H9 (cell line): Measurements from ENCODE around the gene MSH3. TPM values are rescaled to one million over a fixed set of nuclear protein-coding genes. Genes with fewer than 3 reads are reported as not detected.

Source experiments
- DNase-seq: peaks from one replicate; pipeline ENCODE4 v3.0.0-alpha.2; 2017
- H2AFZ ChIP-seq: one replicate; pipeline ENCODE4 v1.6.1; 2013; ENCODE audit warnings: mild to moderate bottlenecking, low read length, control low read depth, moderate library complexity
- H2AK5ac ChIP-seq: 2 replicates; pipeline ENCODE4 v1.6.1; 2013; ENCODE audit warnings: low read length, control low read depth, mixed read lengths; ENCODE audit not compliant: insufficient read length
- H2BK120ac ChIP-seq: one replicate; pipeline ENCODE4 v1.6.1; 2013; ENCODE audit warnings: low read depth, mild to moderate bottlenecking, low read length, control low read depth, inconsistent platforms; ENCODE audit not compliant: poor library complexity, severe bottlenecking
- H2BK12ac ChIP-seq: 2 replicates; pipeline ENCODE4 v1.6.1; 2013; ENCODE audit warnings: low read length, control low read depth, mixed read lengths, low read depth; ENCODE audit not compliant: insufficient read length
- H2BK15ac ChIP-seq: 2 replicates; pipeline ENCODE4 v1.6.1; 2013; ENCODE audit warnings: low read depth, low read length, control low read depth
- H2BK20ac ChIP-seq: one replicate; pipeline ENCODE4 v1.6.1; 2013; ENCODE audit warnings: low read depth, mild to moderate bottlenecking, low read length, control low read depth, inconsistent platforms; ENCODE audit not compliant: poor library complexity, severe bottlenecking
- H2BK5ac ChIP-seq: 2 replicates; pipeline ENCODE4 v1.6.1; 2013; ENCODE audit warnings: low read length, control low read depth, mixed read lengths; ENCODE audit not compliant: insufficient read length
- H3K14ac ChIP-seq: 2 replicates; pipeline ENCODE4 v1.6.1; 2013; ENCODE audit warnings: low read length, control low read depth; ENCODE audit not compliant: insufficient read depth
- H3K18ac ChIP-seq: 2 replicates; pipeline ENCODE4 v1.6.1; 2013; ENCODE audit warnings: low read depth, mild to moderate bottlenecking, mixed read lengths, low read length, control low read depth; ENCODE audit not compliant: insufficient read length
- H3K23ac ChIP-seq: 2 replicates; pipeline ENCODE4 v1.6.1; 2013; ENCODE audit warnings: low read length, control low read depth, mixed read lengths, low read depth; ENCODE audit not compliant: insufficient read length
- H3K23me2 ChIP-seq: 2 replicates; pipeline ENCODE4 v1.6.1; 2013; ENCODE audit warnings: low read depth, mild to moderate bottlenecking, mixed read lengths, low read length, control low read depth; ENCODE audit not compliant: insufficient read length, poor library complexity, severe bottlenecking
- H3K27ac ChIP-seq: 2 replicates; pipeline ENCODE4 v1.5.1; 2013; ENCODE audit warnings: low read length, control low read depth, mixed read lengths, low read depth; ENCODE audit not compliant: insufficient read length
- H3K27me3 ChIP-seq: 2 replicates; pipeline ENCODE4 v1.6.1; 2013; ENCODE audit warnings: low read length, control low read depth, inconsistent platforms; ENCODE audit not compliant: insufficient read depth
- H3K4ac ChIP-seq: 2 replicates; pipeline ENCODE4 v1.6.1; 2013; ENCODE audit warnings: low read depth, mild to moderate bottlenecking, control low read depth, inconsistent platforms, low read length, moderate library complexity
- H3K4me1 ChIP-seq: 2 replicates; pipeline ENCODE4 v1.6.1; 2013; ENCODE audit warnings: low read length, control low read depth, inconsistent platforms; ENCODE audit not compliant: insufficient read depth
- H3K4me2 ChIP-seq: 2 replicates; pipeline ENCODE4 v1.6.1; 2013; ENCODE audit warnings: low read length, control low read depth, mixed read lengths; ENCODE audit not compliant: insufficient read length, insufficient read depth
- H3K56ac ChIP-seq: 2 replicates; pipeline ENCODE4 v1.6.1; 2013; ENCODE audit warnings: low read depth, mild to moderate bottlenecking, mixed read lengths, low read length, control low read depth; ENCODE audit not compliant: insufficient read length
- H3K79me1 ChIP-seq: 2 replicates; pipeline ENCODE4 v1.6.1; 2013; ENCODE audit warnings: low read depth, mild to moderate bottlenecking, moderate library complexity, low read length, control low read depth, inconsistent platforms; ENCODE audit not compliant: insufficient read depth, poor library complexity, severe bottlenecking
- H3K79me2 ChIP-seq: 2 replicates; pipeline ENCODE4 v1.6.1; 2013; ENCODE audit warnings: low read length, control low read depth, inconsistent platforms; ENCODE audit not compliant: insufficient read depth
- H3K9ac ChIP-seq: 2 replicates; pipeline ENCODE4 v1.6.1; 2013; ENCODE audit warnings: low read length, control low read depth, mixed read lengths; ENCODE audit not compliant: insufficient read length; ENCODE audit errors: extremely low read depth
- H3K9me3 ChIP-seq: one replicate; pipeline ENCODE4 v1.6.1; 2013; ENCODE audit warnings: low read depth, low read length, inconsistent platforms; ENCODE audit not compliant: control insufficient read depth
- H3T11ph ChIP-seq: one replicate; pipeline ENCODE4 v1.6.1; 2013; ENCODE audit warnings: mild to moderate bottlenecking, low read length, control low read depth, inconsistent platforms
- H4K20me1 ChIP-seq: one replicate; pipeline ENCODE4 v1.6.1; 2013; ENCODE audit not compliant: control insufficient read depth, insufficient read length, insufficient read depth
- H4K5ac ChIP-seq: 2 replicates; pipeline ENCODE4 v1.6.1; 2013; ENCODE audit warnings: low read depth, mild to moderate bottlenecking, mixed read lengths, low read length, control low read depth; ENCODE audit not compliant: insufficient read length
- H4K8ac ChIP-seq: replicated peaks from 2 replicates; pipeline ENCODE4 v1.6.1; 2013; ENCODE audit warnings: low read length, control low read depth, mixed read lengths, low read depth; ENCODE audit not compliant: insufficient read length
- H4K91ac ChIP-seq: 2 replicates; pipeline ENCODE4 v1.6.1; 2013; ENCODE audit warnings: low read depth, mild to moderate bottlenecking, moderate library complexity, mixed read lengths, low read length, control low read depth; ENCODE audit not compliant: insufficient read length
- H3K27ac Mint-ChIP-seq, 3 experiments: 2 replicates in 2 of 3; 3 replicates in 1 of 3; pipeline ENCODE4 v1.8.0; 2020 to 2021; ENCODE audit warnings: mixed read lengths in 3 of 3, mild to moderate bottlenecking in 1 of 3, moderate library complexity in 1 of 3
- H3K27me3 Mint-ChIP-seq: 2 replicates; pipeline ENCODE4 v1.8.0; 2021; ENCODE audit warnings: low read depth, mild to moderate bottlenecking, moderate library complexity, mixed read lengths
- H3K36me3 Mint-ChIP-seq, 3 experiments: 2 replicates in 2 of 3; 3 replicates in 1 of 3; pipeline ENCODE4 v1.8.0; 2020 to 2021; ENCODE audit warnings: low read depth in 3 of 3, mixed read lengths in 3 of 3; ENCODE audit not compliant: insufficient read depth in 1 of 3
- H3K4me1 Mint-ChIP-seq, 2 experiments: 2 replicates each; pipeline ENCODE4 v1.8.0; 2020; ENCODE audit warnings: mixed read lengths in 2 of 2
- H3K4me3 Mint-ChIP-seq, 2 experiments: 2 replicates in 1 of 2; 3 replicates in 1 of 2; pipeline ENCODE4 v1.8.0; 2020 to 2021; ENCODE audit warnings: mild to moderate bottlenecking in 2 of 2, mixed read lengths in 2 of 2, moderate library complexity in 1 of 2
- H3K9me3 Mint-ChIP-seq, 2 experiments: 2 replicates in 1 of 2; 3 replicates in 1 of 2; pipeline ENCODE4 v1.8.0; 2020; ENCODE audit warnings: mild to moderate bottlenecking in 2 of 2, mixed read lengths in 2 of 2, moderate library complexity in 1 of 2
- WGBS: extraction: QIAGEN DNeasy Blood & Tissue Kit; methylation state at CpG from one replicate; pipeline ENCODE4 v1.1.7; 2013; ENCODE audit warnings: missing lambda C conversion rate, low lambda C conversion rate, mixed read lengths; ENCODE audit not compliant: insufficient read length; ENCODE audit errors: extremely low coverage; 5-methylcytosine and 5-hydroxymethylcytosine counted together
- total RNA-seq: library from RNA; stranded (reverse); gene quantifications from 2 replicates; pipeline ENCODE4 v1.2.1, GENCODE V29; 2021
- TF ChIP-seq, protein P1 (sequence below): fragments of 200-600 bp; sonication (generic); conservative IDR thresholded peaks from 3 replicates; pipeline ENCODE4 v1.8.0; 2021; ENCODE audit warnings: antibody characterized with exemption, mild to moderate bottlenecking

Gene MSH3
- total RNA-seq, 1 experiment from 2014 or later: 17.3 TPM

DNA sequence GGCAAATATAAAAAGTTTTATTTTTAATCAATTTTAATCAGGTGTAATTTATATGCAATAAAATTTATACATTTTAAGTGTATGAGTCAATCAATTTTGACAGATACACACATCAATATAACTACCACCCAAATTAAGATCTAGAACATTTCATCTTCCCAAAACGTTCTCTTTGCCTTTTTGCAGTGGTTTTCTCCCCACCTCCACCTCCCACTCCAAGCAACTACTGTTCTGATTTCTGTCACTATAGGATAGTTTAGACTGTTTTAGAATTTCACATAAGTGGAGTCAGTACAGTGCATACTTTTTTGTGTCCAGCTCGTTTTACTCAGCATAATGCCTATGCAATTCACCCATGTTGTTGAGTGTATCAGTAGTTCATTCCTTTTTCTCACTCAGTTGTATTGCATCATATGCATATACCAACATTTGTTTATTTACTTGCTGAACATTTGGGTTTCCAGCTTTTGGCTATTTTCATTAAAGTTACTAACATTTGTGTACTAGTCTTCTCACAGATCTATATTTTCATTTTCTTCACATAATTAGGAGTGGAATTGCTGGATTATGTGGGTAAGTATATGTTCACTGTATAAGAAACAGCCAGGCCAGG, 52.5 kb downstream of the MSH3 start:
- no peak overlapping the region for H2BK12ac ChIP-seq
- peaks cover 7% of the 10 kb centered on the region; the same call in 1 of the 2 replicates for H3K4me1 ChIP-seq
- H3K27me3 ChIP-seq: no peaks in the 10 kb centered on the region
- no peak overlapping the region for H3K4ac ChIP-seq
- H2BK20ac ChIP-seq: no peak overlapping the region
- no peak overlapping the region for H3K27ac ChIP-seq
- H3K23ac ChIP-seq: no peak overlapping the region
- H3K4me1 Mint-ChIP-seq: peaks cover 6 to 17% of the 10 kb centered on the region in 2 experiments
- no peak overlapping the region; a peak in 1 of 7 replicates for H3K27ac Mint-ChIP-seq
- H3K14ac ChIP-seq: no peak overlapping the region
- H2BK15ac ChIP-seq: no peak overlapping the region
- H3T11ph ChIP-seq: no peak overlapping the region
- no peaks in the 10 kb centered on the region for H3K79me1 ChIP-seq
- no peak overlapping the region for H2BK5ac ChIP-seq
- no peak overlapping the region for H2AK5ac ChIP-seq
- H3K36me3 Mint-ChIP-seq: peaks cover 9 to 20% (median 16%) of the 10 kb centered on the region in 3 experiments
- H2BK120ac ChIP-seq: no peak overlapping the region
- no peak overlapping the region for H4K5ac ChIP-seq
- no peak for DNase-seq
- no peaks in the 10 kb centered on the region for H3K79me2 ChIP-seq
- H2AFZ ChIP-seq: no peak overlapping the region
- no peaks in the 10 kb centered on the region for H4K20me1 ChIP-seq
- H3K23me2 ChIP-seq: no peaks in the 10 kb centered on the region
- no peak overlapping the region for H3K9ac ChIP-seq
- H3K4me3 Mint-ChIP-seq: no peak overlapping the region
- no peak overlapping the region for H4K8ac ChIP-seq
- H3K18ac ChIP-seq: no peak overlapping the region
- WGBS: no CpG with 5 or more reads among the region's 2 CpGs
- H3K9me3 ChIP-seq: no peaks in the 10 kb centered on the region
- H3K56ac ChIP-seq: no peak overlapping the region
- no peaks in the 10 kb centered on the region for H3K27me3 Mint-ChIP-seq
- no peak overlapping the region for H3K4me2 ChIP-seq
- H4K91ac ChIP-seq: no peak overlapping the region
- H3K9me3 Mint-ChIP-seq: no peaks in the 10 kb centered on the region
- TF ChIP-seq, protein P1, sequence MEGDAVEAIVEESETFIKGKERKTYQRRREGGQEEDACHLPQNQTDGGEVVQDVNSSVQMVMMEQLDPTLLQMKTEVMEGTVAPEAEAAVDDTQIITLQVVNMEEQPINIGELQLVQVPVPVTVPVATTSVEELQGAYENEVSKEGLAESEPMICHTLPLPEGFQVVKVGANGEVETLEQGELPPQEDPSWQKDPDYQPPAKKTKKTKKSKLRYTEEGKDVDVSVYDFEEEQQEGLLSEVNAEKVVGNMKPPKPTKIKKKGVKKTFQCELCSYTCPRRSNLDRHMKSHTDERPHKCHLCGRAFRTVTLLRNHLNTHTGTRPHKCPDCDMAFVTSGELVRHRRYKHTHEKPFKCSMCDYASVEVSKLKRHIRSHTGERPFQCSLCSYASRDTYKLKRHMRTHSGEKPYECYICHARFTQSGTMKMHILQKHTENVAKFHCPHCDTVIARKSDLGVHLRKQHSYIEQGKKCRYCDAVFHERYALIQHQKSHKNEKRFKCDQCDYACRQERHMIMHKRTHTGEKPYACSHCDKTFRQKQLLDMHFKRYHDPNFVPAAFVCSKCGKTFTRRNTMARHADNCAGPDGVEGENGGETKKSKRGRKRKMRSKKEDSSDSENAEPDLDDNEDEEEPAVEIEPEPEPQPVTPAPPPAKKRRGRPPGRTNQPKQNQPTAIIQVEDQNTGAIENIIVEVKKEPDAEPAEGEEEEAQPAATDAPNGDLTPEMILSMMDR: no peak
